ENCODE results near the gene LTBP2. TPM values are rescaled to one million over a fixed set of nuclear protein-coding genes. Genes with fewer than 3 reads are reported as not detected.

LTBP2 gene
- total RNA-seq, 1 experiment from 2014 or later, result 1.5 TPM

DNA sequence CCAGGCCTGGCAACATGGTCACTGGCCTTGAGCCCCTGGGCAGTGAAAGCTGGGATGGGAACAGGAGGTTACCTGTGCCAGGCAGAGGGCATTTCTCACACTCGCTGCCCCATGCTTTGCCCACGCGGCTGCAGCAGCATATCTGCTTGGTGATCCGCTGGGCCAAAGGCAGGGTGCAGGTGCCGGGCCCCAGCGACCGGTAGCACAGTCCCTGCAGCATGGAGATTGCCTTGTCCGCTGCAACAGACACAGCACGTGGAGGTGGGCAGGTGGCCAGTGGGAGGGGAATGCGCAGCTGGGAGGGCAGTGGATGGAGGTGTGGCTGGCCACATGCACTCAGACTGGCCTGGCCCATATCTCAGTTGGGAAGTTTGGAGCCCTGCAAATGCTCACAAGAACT lies 83.2 kb downstream of the LTBP2 start:
- DNase-seq (ENCODE audit: low read depth, low spot score), result no peak
- no peak overlapping the region for H3K4me2 ChIP-seq (ENCODE audit: low read length)
- H3K27me3 ChIP-seq (ENCODE audit: insufficient read depth, low read length), result no peaks in the 10 kb centered on the region
- CTCF ChIA-PET, result interaction anchor here (1.5 kb wide), 1 partner anchor 20 kb away, joined by 3 read pairs; no protein-coding TSS in a partner anchor
- H3K79me2 ChIP-seq (ENCODE audit: insufficient read depth, low read length), result no peaks in the 10 kb centered on the region
- H4K20me1 ChIP-seq (ENCODE audit: insufficient read depth), result no peaks in the 10 kb centered on the region
- intact Hi-C loops (cut with micrococcal nuclease), result no loop called here
- H2AFZ ChIP-seq (ENCODE audit: low read depth, low read length, poor library complexity, severe bottlenecking), result no peak overlapping the region
- H3K9me2 ChIP-seq (ENCODE audit: insufficient read depth), result no peaks in the 10 kb centered on the region
- POLR2A ChIA-PET, result no interaction called here
- RAD21 ChIA-PET (ENCODE audit: low non-redundant PET in 1 of 2, low total read pairs in 2 of 2, uncharacterized antibody in 2 of 2, unreplicated experiment in 2 of 2), result no interaction called here
- H3K9ac ChIP-seq (ENCODE audit: low read length), result no peak overlapping the region
- ATAC-seq, result no peak
- H3K27ac ChIP-seq (ENCODE audit: low read depth, low read length), result no peak overlapping the region
- BruUV-seq (replicated peaks), result no TSS peak
- no peaks in the 10 kb centered on the region for H3K9me3 ChIP-seq (ENCODE audit: control insufficient read depth in 1 of 2, insufficient read depth in 1 of 2, low read depth in 1 of 2, low read length in 2 of 2)
- peaks cover 10 to 26% of the 10 kb centered on the region in 2 experiments for H3K4me1 ChIP-seq (ENCODE audit: control insufficient read depth in 1 of 2, insufficient read depth in 2 of 2, low read length in 2 of 2)
- no peak for TF ChIP-seq CEBPB (IDR thresholded peaks at IDR 0.05; ENCODE audit: low read depth)
- TF ChIP-seq RAD21 (IDR thresholded peaks at IDR 0.05; ENCODE audit: low read depth), result no peak
- TF ChIP-seq POLR2AphosphoS5 (IDR thresholded peaks at IDR 0.05; ENCODE audit: low read depth, low read length), result no peak
- no peak for TF ChIP-seq YY1 (IDR thresholded peaks at IDR 0.05; ENCODE audit: extremely low read depth, insufficient replicate concordance, low read depth, low read length)
- TF ChIP-seq SP1 (IDR thresholded peaks at IDR 0.05; ENCODE audit: low read depth), result no peak
- TF ChIP-seq, protein P1, sequence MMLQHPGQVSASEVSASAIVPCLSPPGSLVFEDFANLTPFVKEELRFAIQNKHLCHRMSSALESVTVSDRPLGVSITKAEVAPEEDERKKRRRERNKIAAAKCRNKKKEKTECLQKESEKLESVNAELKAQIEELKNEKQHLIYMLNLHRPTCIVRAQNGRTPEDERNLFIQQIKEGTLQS (IDR thresholded peaks at IDR 0.05), result no peak
- no peak for TF ChIP-seq TCF7L2 (IDR thresholded peaks at IDR 0.05; ENCODE audit: borderline replicate concordance, extremely low read depth, insufficient read depth, insufficient read length)
- TF ChIP-seq ZNF274 (IDR thresholded peaks at IDR 0.05; ENCODE audit: low read depth, low read length), result no peak
- TF ChIP-seq, protein P2, sequence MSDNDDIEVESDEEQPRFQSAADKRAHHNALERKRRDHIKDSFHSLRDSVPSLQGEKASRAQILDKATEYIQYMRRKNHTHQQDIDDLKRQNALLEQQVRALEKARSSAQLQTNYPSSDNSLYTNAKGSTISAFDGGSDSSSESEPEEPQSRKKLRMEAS (IDR thresholded peaks at IDR 0.05), result no peak
- TF ChIP-seq, protein P3, sequence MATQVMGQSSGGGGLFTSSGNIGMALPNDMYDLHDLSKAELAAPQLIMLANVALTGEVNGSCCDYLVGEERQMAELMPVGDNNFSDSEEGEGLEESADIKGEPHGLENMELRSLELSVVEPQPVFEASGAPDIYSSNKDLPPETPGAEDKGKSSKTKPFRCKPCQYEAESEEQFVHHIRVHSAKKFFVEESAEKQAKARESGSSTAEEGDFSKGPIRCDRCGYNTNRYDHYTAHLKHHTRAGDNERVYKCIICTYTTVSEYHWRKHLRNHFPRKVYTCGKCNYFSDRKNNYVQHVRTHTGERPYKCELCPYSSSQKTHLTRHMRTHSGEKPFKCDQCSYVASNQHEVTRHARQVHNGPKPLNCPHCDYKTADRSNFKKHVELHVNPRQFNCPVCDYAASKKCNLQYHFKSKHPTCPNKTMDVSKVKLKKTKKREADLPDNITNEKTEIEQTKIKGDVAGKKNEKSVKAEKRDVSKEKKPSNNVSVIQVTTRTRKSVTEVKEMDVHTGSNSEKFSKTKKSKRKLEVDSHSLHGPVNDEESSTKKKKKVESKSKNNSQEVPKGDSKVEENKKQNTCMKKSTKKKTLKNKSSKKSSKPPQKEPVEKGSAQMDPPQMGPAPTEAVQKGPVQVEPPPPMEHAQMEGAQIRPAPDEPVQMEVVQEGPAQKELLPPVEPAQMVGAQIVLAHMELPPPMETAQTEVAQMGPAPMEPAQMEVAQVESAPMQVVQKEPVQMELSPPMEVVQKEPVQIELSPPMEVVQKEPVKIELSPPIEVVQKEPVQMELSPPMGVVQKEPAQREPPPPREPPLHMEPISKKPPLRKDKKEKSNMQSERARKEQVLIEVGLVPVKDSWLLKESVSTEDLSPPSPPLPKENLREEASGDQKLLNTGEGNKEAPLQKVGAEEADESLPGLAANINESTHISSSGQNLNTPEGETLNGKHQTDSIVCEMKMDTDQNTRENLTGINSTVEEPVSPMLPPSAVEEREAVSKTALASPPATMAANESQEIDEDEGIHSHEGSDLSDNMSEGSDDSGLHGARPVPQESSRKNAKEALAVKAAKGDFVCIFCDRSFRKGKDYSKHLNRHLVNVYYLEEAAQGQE (IDR thresholded peaks at IDR 0.05; ENCODE audit: low read depth), result no peak
- H3K4me3 ChIP-seq (replicated peaks in 1 of 2; ENCODE audit: low read depth in 1 of 2, low read length in 2 of 2), result no peak overlapping the region
- H3K36me3 ChIP-seq (ENCODE audit: control insufficient read depth in 1 of 2, insufficient read depth in 2 of 2, low read length in 2 of 2), result no peaks in the 10 kb centered on the region
